ENCODE data around the gene COL23A1. TPM values are rescaled to one million over a fixed set of nuclear protein-coding genes. Genes with fewer than 3 reads are reported as not detected.

COL23A1 gene
- total RNA-seq, 1 donor from 2014 or later = 4.3 TPM

- Histone ChIP-seq H3K9me3 (no peaks in the 10 kb centered on the region), H3K27ac (no peak overlapping the region), H3K4me3 (no peak overlapping the region), H3K36me3 (no peaks in the 10 kb centered on the region), H3K27me3 (no peaks in the 10 kb centered on the region), H3K4me1 (no peaks in the 10 kb centered on the region)
- intact Hi-C loops (cut with DNase I) = no loop called here
- no peak for TF ChIP-seq CTCF (IDR thresholded peaks at IDR 0.05)
- no peak for DNase-seq (ENCODE audit: low spot score in 2 of 2)
Measured at GRCh38 chr5:178340637-178341036, 249.6 kb downstream of the COL23A1 start.

GRCh38 chr5:178340187-178340586, 250.0 kb downstream of the COL23A1 start:
- intact Hi-C loops (cut with DNase I) = no loop called here
- TF ChIP-seq CTCF (IDR thresholded peaks at IDR 0.05) = no peak
- Histone ChIP-seq H3K27ac (no peak overlapping the region), H3K27me3 (no peaks in the 10 kb centered on the region), H3K9me3 (no peaks in the 10 kb centered on the region), H3K36me3 (no peaks in the 10 kb centered on the region), H3K4me1 (no peaks in the 10 kb centered on the region), H3K4me3 (no peak overlapping the region)
- DNase-seq (ENCODE audit: low spot score in 2 of 2) = no peak

GRCh38 chr5:178339272-178339671, 250.9 kb downstream of the COL23A1 start:
- no peaks in the 10 kb centered on the region for H3K9me3 ChIP-seq
- H3K4me3 ChIP-seq = no peak overlapping the region
- H3K4me1 ChIP-seq = no peaks in the 10 kb centered on the region
- H3K36me3 ChIP-seq = no peaks in the 10 kb centered on the region
- no peak for DNase-seq (ENCODE audit: low spot score in 2 of 2)
- H3K27me3 ChIP-seq = no peaks in the 10 kb centered on the region
- no peak overlapping the region for H3K27ac ChIP-seq
- no peak for TF ChIP-seq CTCF (IDR thresholded peaks at IDR 0.05)
- intact Hi-C loops (cut with DNase I) = no loop called here

- DNase-seq (ENCODE audit: low spot score in 2 of 2) = no peak
- no peaks in the 10 kb centered on the region for H3K36me3 ChIP-seq
- TF ChIP-seq CTCF (IDR thresholded peaks at IDR 0.05) = no peak
- H3K27me3 ChIP-seq = no peaks in the 10 kb centered on the region
- no peaks in the 10 kb centered on the region for H3K9me3 ChIP-seq
- H3K27ac ChIP-seq = no peak overlapping the region
- H3K4me1 ChIP-seq = no peaks in the 10 kb centered on the region
- no peak overlapping the region for H3K4me3 ChIP-seq
- intact Hi-C loops (cut with DNase I) = no loop called here
Measured at GRCh38 chr5:178338750-178339144, 251.4 kb downstream of the COL23A1 start.

GRCh38 chr5:178338126-178338749, 252.0 kb downstream of the COL23A1 start:
- Histone ChIP-seq H3K4me1 (no peaks in the 10 kb centered on the region), H3K4me3 (no peak overlapping the region), H3K36me3 (no peaks in the 10 kb centered on the region), H3K9me3 (no peaks in the 10 kb centered on the region), H3K27me3 (no peaks in the 10 kb centered on the region), H3K27ac (no peak overlapping the region)
- intact Hi-C loops (cut with DNase I) = no loop called here
- no peak for DNase-seq (ENCODE audit: low spot score in 2 of 2)
- no peak for TF ChIP-seq CTCF (IDR thresholded peaks at IDR 0.05)

GRCh38 chr5:178337334-178337741, 252.9 kb downstream of the COL23A1 start:
- H3K9me3 ChIP-seq = no peaks in the 10 kb centered on the region
- intact Hi-C loops (cut with DNase I) = no loop called here
- TF ChIP-seq CTCF (IDR thresholded peaks at IDR 0.05) = no peak
- H3K27ac ChIP-seq = no peak overlapping the region
- H3K27me3 ChIP-seq = no peaks in the 10 kb centered on the region
- DNase-seq (ENCODE audit: low spot score in 2 of 2) = no peak
- H3K36me3 ChIP-seq = no peaks in the 10 kb centered on the region
- no peaks in the 10 kb centered on the region for H3K4me1 ChIP-seq
- no peak overlapping the region for H3K4me3 ChIP-seq

Data from ascending aorta (tissue), 2 donors.